GM21717 (cell line): ENCODE results near the gene GALE.
A peak's percentile ranks its signal among the peaks of the same experiment; 100 is the strongest.
"Not testable (repeated sequence)": the region's sequence is repeated elsewhere in the genome, so short reads cannot be mapped to it uniquely, and the experiment has no call there.

Source experiments
- ATAC-seq: cut with Tn5 transposase; IDR thresholded peaks from one replicate; pipeline ENCODE4 v1.9.1; 2021; ENCODE audit warnings: mild to moderate bottlenecking, moderate library complexity; ENCODE audit not compliant: unreplicated experiment

Gene GALE

GRCh38 chr1:23793018-23793781 is 7.4 kb downstream of the GALE start:
- ATAC-seq = no peak

GRCh38 chr1:23792151-23792945 is 8.2 kb downstream of the GALE start:
- ATAC-seq = no peak

GRCh38 chr1:23791516-23792047 is 9.0 kb downstream of the GALE start:
- ATAC-seq = no peak

GRCh38 chr1:23790696-23791515 is 9.6 kb downstream of the GALE start, which contains the start of gene LYPLA2:
Gene LYPLA2, plus strand, starts transcription at chr1:23791145. Its CDS starts 1,538 bp downstream, at chr1:23792683.
- ATAC-seq = peak; percentile 52

- no peak for ATAC-seq
Observed at GRCh38 chr1:23788695-23789094, 11.9 kb downstream of the GALE start.

- no peak for ATAC-seq
Observed at GRCh38 chr1:23787701-23788100, 12.9 kb downstream of the GALE start.

GRCh38 chr1:23784846-23785245 is 15.7 kb downstream of the GALE start:
- no peak for ATAC-seq

GRCh38 chr1:23783141-23783540 is 17.4 kb downstream of the GALE start:
- ATAC-seq = not testable (repeated sequence)

- ATAC-seq = no peak
Observed at GRCh38 chr1:23779826-23780371, 20.7 kb downstream of the GALE start.

GRCh38 chr1:23777979-23778814 is 22.4 kb downstream of the GALE start, which contains the start of gene PITHD1:
Gene PITHD1, plus strand, starts transcription at chr1:23778418. Its CDS starts 98 bp downstream, at chr1:23778516.
- ATAC-seq = peak; percentile 66

GRCh38 chr1:23776217-23776616 is 24.3 kb downstream of the GALE start:
- no peak for ATAC-seq

GRCh38 chr1:23774174-23774880 is 26.2 kb downstream of the GALE start:
- ATAC-seq = no peak

- no peak for ATAC-seq
Observed at GRCh38 chr1:23772854-23773242, 27.7 kb downstream of the GALE start.

GRCh38 chr1:23772049-23772853 is 28.3 kb downstream of the GALE start:
- no peak for ATAC-seq

GRCh38 chr1:23768733-23769132 is 31.8 kb downstream of the GALE start:
- ATAC-seq = no peak

- no peak for ATAC-seq
Observed at GRCh38 chr1:23763041-23763577, 37.4 kb downstream of the GALE start.

- ATAC-seq = no peak
Observed at GRCh38 chr1:23759277-23759676, 41.3 kb downstream of the GALE start.

- no peak for ATAC-seq
Observed at GRCh38 chr1:23757812-23758211, 42.7 kb downstream of the GALE start.
